Mesothelial cell of epicardium (in vitro differentiated cells): ENCODE measurements around the gene PDLIM1. TPM values are rescaled to one million over a fixed set of nuclear protein-coding genes. Genes with fewer than 3 reads are reported as not detected.

Source experiments
- DNase-seq, 2 experiments: peaks; one replicate each; pipeline ENCODE4 v3.0.0; 2021; ENCODE audit warnings: low spot score in 2 of 2; ENCODE audit not compliant: unreplicated experiment in 2 of 2
- H3K27ac Mint-ChIP-seq: 2 replicates; pipeline ENCODE4 v1.8.0; 2021; ENCODE audit warnings: mixed read lengths
- H3K27me3 Mint-ChIP-seq: 2 replicates; pipeline ENCODE4 v1.8.0; 2021; ENCODE audit warnings: low read depth, mixed read lengths
- H3K36me3 Mint-ChIP-seq: 2 replicates; pipeline ENCODE4 v1.8.0; 2021; ENCODE audit warnings: mixed read lengths
- H3K4me1 Mint-ChIP-seq: 2 replicates; pipeline ENCODE4 v1.8.0; 2021; ENCODE audit warnings: mixed read lengths
- H3K4me3 Mint-ChIP-seq: 2 replicates; pipeline ENCODE4 v1.8.0; 2021; ENCODE audit warnings: mild to moderate bottlenecking, moderate library complexity, mixed read lengths
- H3K9me3 Mint-ChIP-seq: 2 replicates; pipeline ENCODE4 v1.8.0; 2021; ENCODE audit warnings: mixed read lengths
- total RNA-seq: library from RNA; stranded (reverse); gene quantifications from 3 replicates; pipeline ENCODE4 v1.2.1, GENCODE V29; 2021
- TF ChIP-seq, protein P1 (sequence below): fragments of 200-600 bp; sonication (generic); IDR thresholded peaks from one replicate; pipeline ENCODE4 v1.5.0; 2021; ENCODE audit warnings: antibody characterized with exemption; ENCODE audit not compliant: unreplicated experiment

PDLIM1 gene
- total RNA-seq, 1 donor from 2014 or later = 121 TPM

DNA sequence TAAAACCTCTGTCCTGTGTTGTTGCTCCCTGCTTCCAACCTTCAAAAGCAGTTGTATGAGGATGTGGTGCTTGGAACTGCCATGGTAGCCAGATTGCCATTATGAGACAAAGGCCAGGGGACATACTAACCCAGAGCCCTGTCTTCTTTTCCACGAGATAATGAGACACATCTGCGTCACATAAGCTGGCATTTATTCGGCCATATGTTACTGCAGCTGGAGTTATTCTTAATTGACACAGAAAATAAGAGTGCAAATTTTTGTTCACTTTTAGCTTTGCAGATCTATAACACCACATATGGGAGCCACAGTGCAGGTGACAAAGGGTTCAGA is 15.5 kb upstream of the PDLIM1 start:
- Mint-ChIP-seq H3K4me1 (peaks cover 6% of the 10 kb centered on the region), H3K9me3 (no peaks in the 10 kb centered on the region), H3K27ac (no peak overlapping the region), H3K36me3 (no peaks in the 10 kb centered on the region), H3K27me3 (no peaks in the 10 kb centered on the region), H3K4me3 (no peak overlapping the region)
- no peak for DNase-seq
- TF ChIP-seq, protein P1, sequence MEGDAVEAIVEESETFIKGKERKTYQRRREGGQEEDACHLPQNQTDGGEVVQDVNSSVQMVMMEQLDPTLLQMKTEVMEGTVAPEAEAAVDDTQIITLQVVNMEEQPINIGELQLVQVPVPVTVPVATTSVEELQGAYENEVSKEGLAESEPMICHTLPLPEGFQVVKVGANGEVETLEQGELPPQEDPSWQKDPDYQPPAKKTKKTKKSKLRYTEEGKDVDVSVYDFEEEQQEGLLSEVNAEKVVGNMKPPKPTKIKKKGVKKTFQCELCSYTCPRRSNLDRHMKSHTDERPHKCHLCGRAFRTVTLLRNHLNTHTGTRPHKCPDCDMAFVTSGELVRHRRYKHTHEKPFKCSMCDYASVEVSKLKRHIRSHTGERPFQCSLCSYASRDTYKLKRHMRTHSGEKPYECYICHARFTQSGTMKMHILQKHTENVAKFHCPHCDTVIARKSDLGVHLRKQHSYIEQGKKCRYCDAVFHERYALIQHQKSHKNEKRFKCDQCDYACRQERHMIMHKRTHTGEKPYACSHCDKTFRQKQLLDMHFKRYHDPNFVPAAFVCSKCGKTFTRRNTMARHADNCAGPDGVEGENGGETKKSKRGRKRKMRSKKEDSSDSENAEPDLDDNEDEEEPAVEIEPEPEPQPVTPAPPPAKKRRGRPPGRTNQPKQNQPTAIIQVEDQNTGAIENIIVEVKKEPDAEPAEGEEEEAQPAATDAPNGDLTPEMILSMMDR = no peak

DNA sequence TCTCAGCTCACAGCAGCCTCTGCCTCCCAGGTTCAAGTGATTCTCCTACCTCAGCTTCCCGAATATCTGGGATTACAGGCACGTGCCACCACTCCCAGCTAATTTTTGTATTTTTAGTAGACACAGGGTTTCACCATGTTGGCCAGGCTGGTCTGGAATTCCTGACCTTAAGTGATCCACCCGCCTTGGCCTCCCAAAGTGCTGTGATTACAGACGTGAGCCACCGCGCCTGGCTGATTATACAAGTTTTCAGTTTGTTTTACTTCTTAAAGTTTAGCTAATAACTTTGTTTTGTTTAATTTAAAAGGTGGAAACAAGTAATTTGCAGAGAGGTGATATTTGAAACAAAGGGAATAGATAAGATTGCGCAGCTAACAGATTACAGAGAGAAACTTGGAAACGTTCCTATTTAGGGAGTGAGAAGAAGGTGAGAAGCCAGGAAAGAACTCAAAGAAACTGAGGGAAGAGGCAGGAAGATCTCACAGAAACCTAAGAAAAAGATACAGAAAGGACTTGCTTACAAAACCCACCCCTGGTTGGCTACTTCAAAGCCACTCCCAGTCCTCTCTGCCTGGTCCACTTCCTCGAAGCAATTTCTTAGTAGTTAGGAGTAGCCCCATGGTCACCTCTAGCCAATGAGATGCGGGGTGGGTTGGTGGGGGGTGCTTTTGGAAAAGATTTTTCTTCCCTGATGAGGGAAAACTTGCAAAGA is 15.0 kb upstream of the PDLIM1 start:
- H3K4me1 Mint-ChIP-seq = peaks cover 6% of the 10 kb centered on the region
- H3K4me3 Mint-ChIP-seq = no peak overlapping the region
- TF ChIP-seq, protein P1 = no peak
- H3K27ac Mint-ChIP-seq = no peak overlapping the region
- no peaks in the 10 kb centered on the region for H3K27me3 Mint-ChIP-seq
- no peak for DNase-seq
- H3K9me3 Mint-ChIP-seq = no peaks in the 10 kb centered on the region
- no peaks in the 10 kb centered on the region for H3K36me3 Mint-ChIP-seq

DNA sequence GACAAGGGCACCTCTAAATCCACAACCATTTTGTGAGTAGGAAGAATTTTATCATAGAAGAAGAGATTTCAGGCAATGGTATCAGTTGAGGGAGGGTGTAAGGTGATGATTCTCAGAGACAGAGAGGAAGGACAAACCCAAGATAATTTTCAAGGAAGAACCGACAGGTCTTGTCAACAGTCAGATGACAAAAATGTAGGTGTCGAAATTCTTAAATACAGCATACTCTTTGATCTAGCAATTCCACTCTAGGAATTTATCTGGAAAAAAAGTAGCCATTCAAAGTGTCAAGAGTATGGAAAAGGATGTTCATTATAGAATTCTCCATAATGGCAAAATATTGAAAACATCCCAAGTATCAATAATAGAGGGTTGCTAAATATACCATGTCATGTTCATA is 14.2 kb upstream of the PDLIM1 start:
- Mint-ChIP-seq H3K36me3 (no peaks in the 10 kb centered on the region), H3K27me3 (no peaks in the 10 kb centered on the region), H3K27ac (no peak overlapping the region), H3K4me3 (no peak overlapping the region), H3K4me1 (peaks cover 10% of the 10 kb centered on the region), H3K9me3 (no peaks in the 10 kb centered on the region)
- no peak for DNase-seq
- TF ChIP-seq, protein P1 = no peak

DNA sequence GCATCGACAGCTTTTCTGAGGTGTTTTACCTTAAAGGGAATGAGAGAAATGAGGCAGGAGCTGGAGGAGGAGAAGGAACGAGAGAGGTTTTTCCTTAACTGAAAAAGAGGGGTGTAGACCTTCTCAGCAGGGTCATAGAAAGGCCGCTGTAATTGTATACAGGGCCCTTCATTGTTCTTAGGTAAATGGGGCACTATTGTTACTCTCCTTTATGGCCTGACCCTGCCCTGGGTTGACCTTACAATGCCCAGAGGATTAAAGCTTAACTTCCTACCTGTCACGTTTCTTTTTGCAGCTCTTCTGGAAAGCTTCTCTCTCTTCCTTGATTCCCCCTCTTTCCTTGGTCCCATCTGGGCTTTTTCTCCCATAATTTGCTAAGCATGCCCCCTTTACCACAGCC is 13.7 kb upstream of the PDLIM1 start:
- Mint-ChIP-seq H3K4me3 (no peak overlapping the region), H3K9me3 (no peaks in the 10 kb centered on the region), H3K4me1 (peaks cover 10% of the 10 kb centered on the region), H3K36me3 (no peaks in the 10 kb centered on the region), H3K27ac (no peak overlapping the region), H3K27me3 (no peaks in the 10 kb centered on the region)
- TF ChIP-seq, protein P1 = no peak
- no peak for DNase-seq

DNA sequence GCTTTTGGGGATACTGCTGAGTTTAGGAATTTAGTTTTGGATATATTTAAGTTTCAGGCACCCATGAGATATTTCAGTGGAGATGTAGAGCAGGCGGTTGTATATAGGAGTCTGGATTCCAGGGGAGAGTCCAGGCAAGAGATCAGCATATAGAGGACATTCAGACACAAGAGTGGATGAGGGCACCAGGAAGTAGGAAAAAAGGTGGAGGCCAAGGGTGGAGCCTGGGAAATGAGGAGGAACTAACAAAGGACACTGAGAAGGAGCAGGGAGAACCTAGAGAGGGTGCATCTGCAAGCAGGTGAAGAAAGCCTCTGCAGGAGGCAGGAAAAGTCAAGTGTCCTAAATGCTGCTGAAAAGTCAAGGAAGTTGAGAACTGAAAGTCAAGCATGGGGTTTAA is 13.1 kb upstream of the PDLIM1 start:
- no peaks in the 10 kb centered on the region for H3K9me3 Mint-ChIP-seq
- no peak overlapping the region for H3K4me3 Mint-ChIP-seq
- no peaks in the 10 kb centered on the region for H3K27me3 Mint-ChIP-seq
- H3K27ac Mint-ChIP-seq = no peak overlapping the region
- no peak for DNase-seq
- no peaks in the 10 kb centered on the region for H3K36me3 Mint-ChIP-seq
- H3K4me1 Mint-ChIP-seq = peaks cover 10% of the 10 kb centered on the region
- TF ChIP-seq, protein P1 = no peak

DNA sequence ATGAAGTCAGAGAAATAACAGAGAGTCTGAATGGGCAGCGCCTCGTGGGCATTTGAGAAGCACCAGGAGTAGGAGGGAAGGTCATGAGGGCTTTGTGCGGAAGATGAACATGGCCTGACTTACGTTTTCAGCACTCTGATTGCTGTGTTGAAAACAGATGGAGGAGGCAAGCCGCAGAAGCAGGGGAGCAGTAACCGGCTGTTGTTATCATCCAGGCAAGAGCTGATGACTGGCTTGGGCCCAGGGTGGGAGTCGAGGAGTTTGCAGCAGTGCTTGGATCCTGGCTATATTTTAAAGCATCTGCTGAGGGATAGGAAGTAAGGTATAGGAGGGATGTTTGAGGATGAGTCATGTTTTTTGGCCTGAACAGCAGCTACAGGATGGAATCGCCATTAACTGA is 12.7 kb upstream of the PDLIM1 start:
- no peak overlapping the region for H3K4me3 Mint-ChIP-seq
- H3K27me3 Mint-ChIP-seq = no peaks in the 10 kb centered on the region
- no peaks in the 10 kb centered on the region for H3K9me3 Mint-ChIP-seq
- H3K4me1 Mint-ChIP-seq = peaks cover 6% of the 10 kb centered on the region
- DNase-seq = no peak
- H3K36me3 Mint-ChIP-seq = no peaks in the 10 kb centered on the region
- H3K27ac Mint-ChIP-seq = no peak overlapping the region
- TF ChIP-seq, protein P1 = no peak
